ENCODE results near the gene PTPRN2. TPM values are rescaled to one million over a fixed set of nuclear protein-coding genes. Genes with fewer than 3 reads are reported as not detected.

The PTPRN2 gene
- total and polyA plus RNA-seq, 8 donors = 12.2 to 49.2 (median 31.8) TPM

- intact Hi-C loops (cut with DNase I) = no loop called here
- Histone ChIP-seq H3K4me3 (no peak overlapping the region), H3K36me3 (no peaks in the 10 kb centered on the region), H3K4me1 (no peaks in the 10 kb centered on the region), H3K9me3 (no peaks in the 10 kb centered on the region), H3K27me3 (no peaks in the 10 kb centered on the region), H3K27ac (no peak overlapping the region)
- FAIRE-seq (no peak), ATAC-seq (peak in 2 of 4 donors; percentile 15 to 54), DNase-seq (peak in 1 of 6 donors; percentile 40)
- TF ChIP-seq, protein P1, sequence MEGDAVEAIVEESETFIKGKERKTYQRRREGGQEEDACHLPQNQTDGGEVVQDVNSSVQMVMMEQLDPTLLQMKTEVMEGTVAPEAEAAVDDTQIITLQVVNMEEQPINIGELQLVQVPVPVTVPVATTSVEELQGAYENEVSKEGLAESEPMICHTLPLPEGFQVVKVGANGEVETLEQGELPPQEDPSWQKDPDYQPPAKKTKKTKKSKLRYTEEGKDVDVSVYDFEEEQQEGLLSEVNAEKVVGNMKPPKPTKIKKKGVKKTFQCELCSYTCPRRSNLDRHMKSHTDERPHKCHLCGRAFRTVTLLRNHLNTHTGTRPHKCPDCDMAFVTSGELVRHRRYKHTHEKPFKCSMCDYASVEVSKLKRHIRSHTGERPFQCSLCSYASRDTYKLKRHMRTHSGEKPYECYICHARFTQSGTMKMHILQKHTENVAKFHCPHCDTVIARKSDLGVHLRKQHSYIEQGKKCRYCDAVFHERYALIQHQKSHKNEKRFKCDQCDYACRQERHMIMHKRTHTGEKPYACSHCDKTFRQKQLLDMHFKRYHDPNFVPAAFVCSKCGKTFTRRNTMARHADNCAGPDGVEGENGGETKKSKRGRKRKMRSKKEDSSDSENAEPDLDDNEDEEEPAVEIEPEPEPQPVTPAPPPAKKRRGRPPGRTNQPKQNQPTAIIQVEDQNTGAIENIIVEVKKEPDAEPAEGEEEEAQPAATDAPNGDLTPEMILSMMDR (IDR thresholded peaks at IDR 0.05) = no peak
- 71 to 82% methylated on average over 16 of the region's 16 CpGs for WGBS, 2 donors
Observed at GRCh38 chr7:158111049-158111751, 476.4 kb downstream of the PTPRN2 start.

- Histone ChIP-seq H3K9me3 (no peaks in the 10 kb centered on the region), H3K4me3 (no peak overlapping the region), H3K27ac (no peak overlapping the region), H3K36me3 (no peaks in the 10 kb centered on the region), H3K4me1 (no peaks in the 10 kb centered on the region), H3K27me3 (no peaks in the 10 kb centered on the region)
- TF ChIP-seq, protein P1 (IDR thresholded peaks at IDR 0.05) = no peak
- DNase-seq (no peak), FAIRE-seq (no peak), ATAC-seq (no peak)
- 91 to 94% methylated on average over 14 of the region's 14 CpGs for WGBS, 2 donors
- intact Hi-C loops (cut with DNase I) = no loop called here
Observed at GRCh38 chr7:158110661-158111048, 477.0 kb downstream of the PTPRN2 start.

DNA sequence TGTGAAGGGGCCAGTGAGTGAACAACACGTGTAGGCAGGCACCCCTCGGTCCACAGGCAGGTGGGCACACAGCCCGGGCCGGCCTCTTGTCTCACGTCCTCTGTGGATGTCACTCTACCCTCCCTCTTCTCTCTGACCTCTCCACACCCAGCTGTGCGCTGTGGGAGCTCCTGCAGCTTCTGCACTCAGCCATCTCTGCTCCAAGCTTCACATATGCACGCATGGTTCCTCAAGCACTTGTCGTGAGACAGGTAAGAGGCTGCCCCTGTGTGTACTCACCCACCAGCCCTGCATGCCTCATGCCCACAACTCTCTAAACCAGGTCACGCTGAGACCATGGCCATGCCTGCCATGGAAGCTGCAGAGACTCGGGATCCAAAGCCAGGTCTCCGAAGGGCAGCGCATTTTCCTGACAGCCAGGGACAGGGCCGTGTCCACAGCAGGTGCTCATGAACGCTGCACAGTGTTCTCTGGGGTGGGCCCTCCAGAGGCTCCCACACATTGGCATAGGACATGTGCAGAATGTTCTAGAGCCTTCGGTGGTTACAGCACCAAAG is 477.5 kb downstream of the PTPRN2 start:
- Histone ChIP-seq H3K4me3 (no peak overlapping the region), H3K27ac (no peak overlapping the region), H3K36me3 (no peaks in the 10 kb centered on the region), H3K27me3 (no peaks in the 10 kb centered on the region), H3K4me1 (no peaks in the 10 kb centered on the region), H3K9me3 (no peaks in the 10 kb centered on the region)
- TF ChIP-seq, protein P1 (IDR thresholded peaks at IDR 0.05) = no peak
- WGBS, 2 donors = 89 to 94% methylated on average over 14 to 15 of the region's 15 CpGs
- intact Hi-C loops (cut with DNase I) = no loop called here
- FAIRE-seq (no peak), DNase-seq (no peak), ATAC-seq (no peak)

- Histone ChIP-seq H3K9me3 (no peaks in the 10 kb centered on the region), H3K27ac (no peak overlapping the region), H3K27me3 (no peaks in the 10 kb centered on the region), H3K36me3 (no peaks in the 10 kb centered on the region), H3K4me1 (no peaks in the 10 kb centered on the region), H3K4me3 (no peak overlapping the region)
- 80 to 87% methylated on average over 12 of the region's 12 CpGs for WGBS, 2 donors
- intact Hi-C loops (cut with DNase I) = no loop called here
- no peak for ATAC-seq
- no peak for FAIRE-seq
- DNase-seq = no peak
- TF ChIP-seq, protein P1 (IDR thresholded peaks at IDR 0.05) = no peak
Observed at GRCh38 chr7:158109364-158110033, 478.1 kb downstream of the PTPRN2 start.
